Activated gamma-delta T cell treated with anti-CD3 and anti-CD28 coated beads, Interleukin-2, amount 50 U/mL, for 16 hours (primary cell): ENCODE data around the gene ABCC1.

Experiments
- DNase-seq: peaks from one replicate; pipeline ENCODE4 v3.0.0-alpha.2; 2020; ENCODE audit warnings: low read depth

ABCC1 gene

GRCh38 chr16:16021646-16021987, 72.2 kb downstream of the ABCC1 start:
- DNase-seq: no peak

- no peak for DNase-seq
These were observed 72.7 kb downstream of the ABCC1 start for GRCh38 chr16:16021988-16022682.

- no peak for DNase-seq
These were observed 73.3 kb downstream of the ABCC1 start for GRCh38 chr16:16022683-16023064.

- DNase-seq: peak; percentile 14
These were observed 76.0 kb downstream of the ABCC1 start for GRCh38 chr16:16025214-16025968.

- DNase-seq: no peak
These were observed 78.4 kb downstream of the ABCC1 start for GRCh38 chr16:16027728-16028310.

GRCh38 chr16:16028311-16028999, 79.0 kb downstream of the ABCC1 start:
- no peak for DNase-seq

GRCh38 chr16:16029431-16030011, 80.1 kb downstream of the ABCC1 start:
- no peak for DNase-seq

GRCh38 chr16:16030449-16030848, 81.0 kb downstream of the ABCC1 start:
- no peak for DNase-seq

GRCh38 chr16:16031401-16031800, 82.0 kb downstream of the ABCC1 start:
- no peak for DNase-seq

GRCh38 chr16:16032271-16032979, 83.0 kb downstream of the ABCC1 start:
- no peak for DNase-seq

GRCh38 chr16:16033208-16033717, 83.8 kb downstream of the ABCC1 start:
- no peak for DNase-seq

- no peak for DNase-seq
These were observed 87.0 kb downstream of the ABCC1 start for GRCh38 chr16:16036359-16036792.

GRCh38 chr16:16037521-16037920, 88.1 kb downstream of the ABCC1 start:
- no peak for DNase-seq

GRCh38 chr16:16037970-16038369, 88.6 kb downstream of the ABCC1 start:
- DNase-seq: no peak

- no peak for DNase-seq
These were observed 89.5 kb downstream of the ABCC1 start for GRCh38 chr16:16038950-16039349.

- no peak for DNase-seq
These were observed 91.9 kb downstream of the ABCC1 start for GRCh38 chr16:16041196-16041892.

- DNase-seq: no peak
These were observed 92.7 kb downstream of the ABCC1 start for GRCh38 chr16:16042076-16042475.

- no peak for DNase-seq
These were observed 95.9 kb downstream of the ABCC1 start for GRCh38 chr16:16045296-16045695.

- no peak for DNase-seq
These were observed 96.5 kb downstream of the ABCC1 start for GRCh38 chr16:16045879-16046278.

GRCh38 chr16:16047761-16048160, 98.3 kb downstream of the ABCC1 start:
- no peak for DNase-seq
